MM.1S (cell line): Measurements from ENCODE around the gene EDAR.

Experiments
- DNase-seq: peaks from one replicate; pipeline ENCODE4 v3.0.0-alpha.2; 2015
- H2AFZ ChIP-seq: fragments of 300-600 bp; sonication (generic); 2 replicates; pipeline ENCODE4 v1.6.0; 2016; ENCODE audit warnings: antibody characterized with exemption, low read length
- H3F3A ChIP-seq: fragments of 300-600 bp; sonication (generic); 2 replicates; pipeline ENCODE4 v1.6.1; 2016; ENCODE audit warnings: mild to moderate bottlenecking, antibody characterized with exemption, low read length, moderate library complexity, mixed read lengths; ENCODE audit not compliant: insufficient read depth
- H3K27ac ChIP-seq: fragments of 300-600 bp; sonication (generic); 2 replicates; pipeline ENCODE4 v1.5.1; 2016; ENCODE audit warnings: mild to moderate bottlenecking, low read length
- H3K27me3 ChIP-seq: fragments of 300-600 bp; sonication (generic); replicated peaks from 2 replicates; pipeline ENCODE4 v1.6.0; 2016; ENCODE audit warnings: low read length; ENCODE audit not compliant: insufficient read depth
- H3K36me3 ChIP-seq: fragments of 300-600 bp; sonication (generic); replicated peaks from 2 replicates; pipeline ENCODE4 v1.6.1; 2016; ENCODE audit warnings: mild to moderate bottlenecking, low read length, mixed read lengths; ENCODE audit not compliant: insufficient read depth
- H3K4me1 ChIP-seq: fragments of 300-600 bp; sonication (generic); 2 replicates; pipeline ENCODE4 v1.6.1; 2016; ENCODE audit warnings: low read length, mixed read lengths
- H3K4me2 ChIP-seq: fragments of 300-600 bp; sonication (generic); 2 replicates; pipeline ENCODE4 v1.6.0; 2016; ENCODE audit warnings: low read depth, low read length
- H3K4me3 ChIP-seq: fragments of 300-600 bp; sonication (generic); 2 replicates; pipeline ENCODE4 v1.5.1; 2016; ENCODE audit warnings: low read length, mixed read lengths
- H3K79me2 ChIP-seq: fragments of 300-600 bp; sonication (generic); 2 replicates; pipeline ENCODE4 v1.6.1; 2016; ENCODE audit warnings: mixed run types, low read length, mixed read lengths
- H3K9ac ChIP-seq: fragments of 300-600 bp; sonication (generic); 2 replicates; pipeline ENCODE4 v1.6.1; 2016; ENCODE audit warnings: low read length, mixed read lengths
- H3K9me2 ChIP-seq: fragments of 300-600 bp; sonication (generic); replicated peaks from 2 replicates; pipeline ENCODE4 v1.6.1; 2016; ENCODE audit warnings: mild to moderate bottlenecking, low read length, mixed read lengths; ENCODE audit not compliant: insufficient read depth
- H3K9me3 ChIP-seq: fragments of 300-600 bp; sonication (generic); replicated peaks from 2 replicates; pipeline ENCODE4 v1.6.1; 2016; ENCODE audit warnings: mild to moderate bottlenecking, low read length, mixed read lengths; ENCODE audit not compliant: insufficient read depth
- H4K20me1 ChIP-seq: fragments of 300-600 bp; sonication (generic); 2 replicates; pipeline ENCODE4 v1.6.1; 2016; ENCODE audit warnings: mild to moderate bottlenecking, low read length, moderate library complexity, mixed read lengths; ENCODE audit not compliant: insufficient read depth
- EZH2 ChIP-seq: fragments of 300-600 bp; sonication (generic); optimal IDR thresholded peaks from 2 replicates; pipeline ENCODE3; 2017; ENCODE audit warnings: low read depth, mild to moderate bottlenecking, antibody characterized with exemption, low read length, mixed read lengths
- EZH2phosphoT487 ChIP-seq: fragments of 300-600 bp; sonication (generic); IDR thresholded peaks from 2 replicates; pipeline ENCODE4 v1.6.1; 2018; ENCODE audit warnings: antibody characterized with exemption, low read length
- TF ChIP-seq, protein P1 (sequence below): fragments of 300-600 bp; sonication (generic); IDR thresholded peaks from 2 replicates; pipeline ENCODE4 v1.5.1; 2016; ENCODE audit warnings: antibody characterized with exemption, low read length, mixed read lengths

Gene EDAR

DNA sequence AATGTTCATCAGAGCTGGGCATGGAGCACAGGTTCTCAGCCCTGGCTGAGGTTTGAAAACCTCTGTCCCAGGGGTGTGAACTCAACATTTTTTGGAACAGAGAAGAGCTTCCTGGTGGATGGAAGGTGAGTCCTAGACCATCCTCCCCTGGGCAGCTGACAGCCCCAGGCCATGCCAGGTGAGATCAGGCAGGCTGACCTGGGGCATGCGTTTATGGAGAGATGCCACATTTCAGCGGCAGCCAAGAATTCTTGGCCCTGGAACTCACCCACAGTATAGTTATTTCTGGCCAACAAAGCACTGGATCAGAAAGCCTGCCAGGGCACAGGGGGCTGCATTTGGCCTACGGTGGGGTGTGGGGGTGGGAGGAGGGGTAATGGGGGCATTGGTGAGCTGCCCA lies 83.8 kb downstream of the EDAR start:
- no peak overlapping the region for H3K27ac ChIP-seq
- no peak for TF ChIP-seq EZH2phosphoT487
- TF ChIP-seq EZH2: no peak
- TF ChIP-seq, protein P1, sequence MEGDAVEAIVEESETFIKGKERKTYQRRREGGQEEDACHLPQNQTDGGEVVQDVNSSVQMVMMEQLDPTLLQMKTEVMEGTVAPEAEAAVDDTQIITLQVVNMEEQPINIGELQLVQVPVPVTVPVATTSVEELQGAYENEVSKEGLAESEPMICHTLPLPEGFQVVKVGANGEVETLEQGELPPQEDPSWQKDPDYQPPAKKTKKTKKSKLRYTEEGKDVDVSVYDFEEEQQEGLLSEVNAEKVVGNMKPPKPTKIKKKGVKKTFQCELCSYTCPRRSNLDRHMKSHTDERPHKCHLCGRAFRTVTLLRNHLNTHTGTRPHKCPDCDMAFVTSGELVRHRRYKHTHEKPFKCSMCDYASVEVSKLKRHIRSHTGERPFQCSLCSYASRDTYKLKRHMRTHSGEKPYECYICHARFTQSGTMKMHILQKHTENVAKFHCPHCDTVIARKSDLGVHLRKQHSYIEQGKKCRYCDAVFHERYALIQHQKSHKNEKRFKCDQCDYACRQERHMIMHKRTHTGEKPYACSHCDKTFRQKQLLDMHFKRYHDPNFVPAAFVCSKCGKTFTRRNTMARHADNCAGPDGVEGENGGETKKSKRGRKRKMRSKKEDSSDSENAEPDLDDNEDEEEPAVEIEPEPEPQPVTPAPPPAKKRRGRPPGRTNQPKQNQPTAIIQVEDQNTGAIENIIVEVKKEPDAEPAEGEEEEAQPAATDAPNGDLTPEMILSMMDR: no peak
- H3K27me3 ChIP-seq: no peaks in the 10 kb centered on the region
- H3K79me2 ChIP-seq: no peaks in the 10 kb centered on the region
- H3K9ac ChIP-seq: no peak overlapping the region
- no peaks in the 10 kb centered on the region for H3K36me3 ChIP-seq
- no peak overlapping the region for H3K4me2 ChIP-seq
- no peak overlapping the region for H2AFZ ChIP-seq
- no peaks in the 10 kb centered on the region for H3K4me1 ChIP-seq
- H3K9me3 ChIP-seq: no peaks in the 10 kb centered on the region
- H3F3A ChIP-seq: no peaks in the 10 kb centered on the region
- DNase-seq: no peak
- no peaks in the 10 kb centered on the region for H3K9me2 ChIP-seq
- no peak overlapping the region for H3K4me3 ChIP-seq
- H4K20me1 ChIP-seq: no peaks in the 10 kb centered on the region

DNA sequence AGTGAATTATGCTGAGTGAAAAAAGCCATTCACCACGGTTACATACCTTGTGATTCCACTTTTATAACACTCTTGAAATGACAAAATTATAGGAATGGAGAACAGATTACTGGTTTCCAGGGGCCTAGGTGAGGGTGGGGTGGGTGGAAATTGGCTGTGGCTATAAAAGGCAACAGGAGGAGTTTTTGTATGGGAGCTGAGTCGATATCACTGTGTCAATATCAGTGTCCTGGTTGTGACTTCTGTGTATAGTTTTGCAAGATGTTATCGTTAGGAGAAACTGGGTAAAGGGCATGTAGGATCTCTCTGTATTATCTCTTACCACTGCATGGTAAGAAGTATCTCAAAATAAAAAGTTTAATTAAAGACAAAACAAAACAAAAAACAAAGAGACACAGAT lies 84.3 kb downstream of the EDAR start:
- no peak overlapping the region for H3K27ac ChIP-seq
- no peak overlapping the region for H3K9ac ChIP-seq
- no peaks in the 10 kb centered on the region for H3F3A ChIP-seq
- no peak for DNase-seq
- H3K79me2 ChIP-seq: no peaks in the 10 kb centered on the region
- H3K9me2 ChIP-seq: no peaks in the 10 kb centered on the region
- H3K36me3 ChIP-seq: no peaks in the 10 kb centered on the region
- H4K20me1 ChIP-seq: no peaks in the 10 kb centered on the region
- no peaks in the 10 kb centered on the region for H3K9me3 ChIP-seq
- TF ChIP-seq, protein P1: no peak
- TF ChIP-seq EZH2 (no peak), EZH2phosphoT487 (no peak)
- H3K4me2 ChIP-seq: no peak overlapping the region
- H3K27me3 ChIP-seq: no peaks in the 10 kb centered on the region
- no peak overlapping the region for H2AFZ ChIP-seq
- H3K4me1 ChIP-seq: no peaks in the 10 kb centered on the region
- H3K4me3 ChIP-seq: no peak overlapping the region

DNA sequence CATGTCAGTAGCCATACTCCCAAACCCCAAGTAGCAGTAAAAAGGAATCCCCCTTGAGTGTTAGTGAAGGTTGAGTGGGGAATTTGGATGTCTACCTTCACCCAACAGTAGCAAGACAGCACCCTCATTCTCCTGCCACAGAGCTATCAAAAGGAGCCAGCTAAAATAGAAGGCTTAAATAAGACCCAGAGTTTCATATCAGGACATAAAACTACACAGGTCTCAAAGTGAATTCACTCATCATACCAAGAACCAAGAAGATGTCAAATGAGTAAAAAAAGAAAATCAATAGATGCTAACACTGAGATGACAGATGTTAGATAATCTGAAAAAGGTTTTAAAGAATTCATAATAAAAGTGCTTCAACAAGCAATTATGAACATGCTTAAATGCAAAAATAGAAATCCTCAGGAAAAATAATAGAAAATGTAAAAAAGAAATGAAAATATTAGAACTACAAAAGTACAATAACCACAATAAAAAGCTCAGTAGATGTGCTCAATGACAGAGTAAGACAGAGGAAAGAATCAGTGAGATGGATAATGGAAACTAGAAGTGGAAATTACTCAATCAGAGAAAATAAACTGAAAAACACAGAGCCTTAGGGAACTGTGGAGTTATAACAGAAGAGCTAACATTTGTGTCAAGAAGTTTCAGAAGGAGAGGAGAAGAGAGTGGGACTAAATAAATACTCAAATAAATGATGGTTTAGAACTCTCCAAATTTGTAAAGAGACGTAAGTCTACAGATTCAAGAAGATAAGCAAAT lies 90.5 kb downstream of the EDAR start:
- Histone ChIP-seq H3K4me3 (no peak overlapping the region), H2AFZ (no peak overlapping the region), H3K9ac (no peak overlapping the region), H3K9me2 (no peaks in the 10 kb centered on the region), H3K79me2 (no peaks in the 10 kb centered on the region), H3K9me3 (no peaks in the 10 kb centered on the region), H4K20me1 (no peaks in the 10 kb centered on the region), H3K27ac (no peak overlapping the region), H3K4me1 (no peaks in the 10 kb centered on the region), H3K36me3 (no peaks in the 10 kb centered on the region), H3K27me3 (no peaks in the 10 kb centered on the region), H3K4me2 (no peak overlapping the region), H3F3A (no peaks in the 10 kb centered on the region)
- TF ChIP-seq, protein P1: no peak
- DNase-seq: no peak
